Measurements from ENCODE around the gene CTNND2.

- TF ChIP-seq YY1 (IDR thresholded peaks at IDR 0.05; ENCODE audit: low read depth) (no peak), CTCF (IDR thresholded peaks at IDR 0.05) (no peak), TEAD4 (IDR thresholded peaks at IDR 0.05; ENCODE audit: borderline replicate concordance, insufficient read depth) (no peak), RFX5 (IDR thresholded peaks at IDR 0.05; ENCODE audit: low read length) (no peak), MXI1 (IDR thresholded peaks at IDR 0.05; ENCODE audit: low read depth, low read length) (no peak)
These were observed 691.5 kb downstream of the CTNND2 start for GRCh38 chr5:11212706-11213105.

Data from SK-N-SH (cell line).